OCI-LY1 (cell line): ENCODE results near the gene IL22RA2.
"Not testable (repeated sequence)": the region's sequence is repeated elsewhere in the genome, so short reads cannot be mapped to it uniquely, and the experiment has no call there.

Experiments used
- H2AFZ ChIP-seq: fragments of 200-600 bp; sonication (generic), shearing (Covaris generic); 2 replicates; pipeline ENCODE4 v1.6.0; 2014; ENCODE audit warnings: antibody characterized with exemption, mild to moderate bottlenecking, low read length
- H3F3A ChIP-seq: fragments of 200-600 bp; sonication (generic), shearing (Covaris generic); 2 replicates; pipeline ENCODE4 v1.6.0; 2014; ENCODE audit warnings: mild to moderate bottlenecking, antibody characterized with exemption, low read length, moderate library complexity; ENCODE audit not compliant: insufficient read depth
- H3K27ac ChIP-seq: fragments of 200-600 bp; sonication (generic); 2 replicates; pipeline ENCODE4 v1.5.1; 2014; ENCODE audit warnings: low read length, mixed run types, mild to moderate bottlenecking, low read depth; ENCODE audit not compliant: poor library complexity, severe bottlenecking
- H3K27me3 ChIP-seq: fragments of 200-600 bp; sonication (generic); 2 replicates; pipeline ENCODE4 v1.6.0; 2014; ENCODE audit warnings: antibody characterized with exemption, mild to moderate bottlenecking, low read length, moderate library complexity; ENCODE audit not compliant: insufficient read depth
- H3K36me3 ChIP-seq: fragments of 200-600 bp; sonication (generic); 2 replicates; pipeline ENCODE4 v1.6.1; 2014; ENCODE audit warnings: mild to moderate bottlenecking, antibody characterized with exemption, low read length, moderate library complexity, mixed read lengths; ENCODE audit not compliant: insufficient read depth
- H3K4me1 ChIP-seq: fragments of 200-600 bp; sonication (generic); 2 replicates; pipeline ENCODE4 v1.5.1; 2014; ENCODE audit warnings: mild to moderate bottlenecking, low read length, moderate library complexity; ENCODE audit not compliant: insufficient read depth, severe bottlenecking
- H3K4me2 ChIP-seq: fragments of 200-600 bp; sonication (generic), shearing (Covaris generic); 2 replicates; pipeline ENCODE4 v1.6.1; 2014; ENCODE audit warnings: low read length
- H3K4me3 ChIP-seq: fragments of 200-600 bp; sonication (generic); 2 replicates; pipeline ENCODE4 v1.5.1; 2014; ENCODE audit warnings: low read length, low read depth, mild to moderate bottlenecking, mixed read lengths; ENCODE audit not compliant: poor library complexity, severe bottlenecking
- H3K79me2 ChIP-seq: fragments of 200-600 bp; shearing (Covaris generic); 2 replicates; pipeline ENCODE4 v1.6.1; 2016; ENCODE audit warnings: mixed run types, low read length, mixed read lengths; ENCODE audit not compliant: insufficient read depth
- H3K9ac ChIP-seq: fragments of 200-600 bp; sonication (generic), shearing (Covaris generic); 2 replicates; pipeline ENCODE4 v1.6.1; 2014; ENCODE audit warnings: mild to moderate bottlenecking, low read length, mixed read lengths
- H3K9me2 ChIP-seq: fragments of 200-600 bp; sonication (generic), shearing (Covaris generic); 2 replicates; pipeline ENCODE4 v1.6.1; 2014; ENCODE audit warnings: low read depth, mild to moderate bottlenecking, low read length, mixed read lengths
- H3K9me3 ChIP-seq: fragments of 200-600 bp; shearing (Covaris generic); 2 replicates; pipeline ENCODE4 v1.6.1; 2014; ENCODE audit warnings: low read length, mixed read lengths
- H4K20me1 ChIP-seq: fragments of 200-600 bp; sonication (generic), shearing (Covaris generic); 2 replicates; pipeline ENCODE4 v1.6.0; 2016; ENCODE audit warnings: mild to moderate bottlenecking, low read length; ENCODE audit not compliant: insufficient read depth
- CTCF ChIP-seq: fragments of 200-600 bp; sonication (generic), shearing (Covaris generic); IDR thresholded peaks from 2 replicates; pipeline ENCODE4 v1.5.1; 2017; ENCODE audit warnings: mild to moderate bottlenecking, antibody characterized with exemption, low read length, moderate library complexity, mixed read lengths
- EZH2 ChIP-seq: fragments of 200-600 bp; sonication (generic), shearing (Covaris generic); IDR thresholded peaks from 2 replicates; pipeline ENCODE4 v1.8.0; 2017; ENCODE audit warnings: borderline replicate concordance, mixed run types, mild to moderate bottlenecking, antibody characterized with exemption, low read length, moderate library complexity, mixed read lengths

Gene IL22RA2

GRCh38 chr6:137107767-137108105 is 65.7 kb downstream of the IL22RA2 start:
- peaks cover 2% of the 10 kb centered on the region for H3K4me1 ChIP-seq

GRCh38 chr6:137107047-137107766 is 66.2 kb downstream of the IL22RA2 start:
- not testable (repeated sequence) for H3K4me1 ChIP-seq, H4K20me1 ChIP-seq, H3F3A ChIP-seq, H3K79me2 ChIP-seq, H3K4me3 ChIP-seq, H3K9ac ChIP-seq, H3K27me3 ChIP-seq, H3K4me2 ChIP-seq, H3K27ac ChIP-seq, H3K9me3 ChIP-seq, H3K9me2 ChIP-seq, H2AFZ ChIP-seq, H3K36me3 ChIP-seq

More at GRCh38 chr6:137107767-137108105, 65.7 kb downstream of the IL22RA2 start:
- Histone ChIP-seq H3K9me3 (no peaks in the 10 kb centered on the region), H3K27ac (no peak overlapping the region), H2AFZ (no peak overlapping the region), H3F3A (no peaks in the 10 kb centered on the region), H3K4me3 (no peak overlapping the region), H3K9ac (no peak overlapping the region), H3K4me2 (no peak overlapping the region), H3K9me2 (no peaks in the 10 kb centered on the region), H3K79me2 (no peaks in the 10 kb centered on the region), H3K27me3 (no peaks in the 10 kb centered on the region), H4K20me1 (no peaks in the 10 kb centered on the region), H3K36me3 (no peaks in the 10 kb centered on the region)
- TF ChIP-seq EZH2, result no peak
- no peak for TF ChIP-seq CTCF

- TF ChIP-seq EZH2 (no peak), CTCF (no peak)
- H3K4me3 ChIP-seq, result no peak overlapping the region
- H3K4me2 ChIP-seq, result no peak overlapping the region
- H3K79me2 ChIP-seq, result no peaks in the 10 kb centered on the region
- no peak overlapping the region for H3K9ac ChIP-seq
- H3F3A ChIP-seq, result no peaks in the 10 kb centered on the region
- no peaks in the 10 kb centered on the region for H4K20me1 ChIP-seq
- H3K27me3 ChIP-seq, result no peaks in the 10 kb centered on the region
- H3K9me3 ChIP-seq, result no peaks in the 10 kb centered on the region
- peaks cover 7% of the 10 kb centered on the region for H3K4me1 ChIP-seq
- no peaks in the 10 kb centered on the region for H3K36me3 ChIP-seq
- no peak overlapping the region for H2AFZ ChIP-seq
- H3K9me2 ChIP-seq, result no peaks in the 10 kb centered on the region
- no peak overlapping the region for H3K27ac ChIP-seq
These were observed 67.3 kb downstream of the IL22RA2 start for GRCh38 chr6:137106183-137106582.

- Histone ChIP-seq H3K27ac (no peak overlapping the region), H3K4me3 (no peak overlapping the region), H3K79me2 (no peaks in the 10 kb centered on the region), H3K4me1 (peaks cover 7% of the 10 kb centered on the region), H3K9me3 (no peaks in the 10 kb centered on the region), H3K36me3 (no peaks in the 10 kb centered on the region), H2AFZ (no peak overlapping the region), H3K9me2 (no peaks in the 10 kb centered on the region), H4K20me1 (no peaks in the 10 kb centered on the region), H3K4me2 (no peak overlapping the region), H3K27me3 (no peaks in the 10 kb centered on the region), H3F3A (no peaks in the 10 kb centered on the region), H3K9ac (no peak overlapping the region)
- TF ChIP-seq CTCF (no peak), EZH2 (no peak)
These were observed 68.1 kb downstream of the IL22RA2 start for GRCh38 chr6:137105375-137105774.
